NB4 (cell line): Measurements from ENCODE around the gene ETV6.

Experiments used
- CTCF ChIP-seq: IDR thresholded peaks from one replicate; pipeline ENCODE4 v1.5.1; 2012; ENCODE audit warnings: low read depth, low read length
- MAX ChIP-seq: IDR thresholded peaks from 2 replicates; pipeline ENCODE4 v1.6.1; 2011; ENCODE audit warnings: low read depth, low read length
- POLR2A ChIP-seq: IDR thresholded peaks from 2 replicates; pipeline ENCODE4 v1.6.1; 2011; ENCODE audit warnings: mild to moderate bottlenecking; ENCODE audit not compliant: insufficient read length; ENCODE audit errors: extremely low read depth

GRCh38 chr12:11771895-11772502, 122.5 kb downstream of the ETV6 start:
- TF ChIP-seq POLR2A: no peak
- no peak for TF ChIP-seq MAX
- no peak for TF ChIP-seq CTCF
